ENCODE results near the gene KIF22.

Gene KIF22

GRCh38 chr16:29804020-29804419 is 13.5 kb downstream of the KIF22 start:
- no peak for DNase-seq (ENCODE audit: low read depth)

GRCh38 chr16:29804455-29805231 is 14.1 kb downstream of the KIF22 start:
- no peak for DNase-seq (ENCODE audit: low read depth)

GRCh38 chr16:29805232-29806098 is 14.9 kb downstream of the KIF22 start:
- peak; percentile 95 for DNase-seq (ENCODE audit: low read depth)

- peak; percentile 70 for DNase-seq (ENCODE audit: low read depth)
Measured at GRCh38 chr16:29806099-29806579, 15.6 kb downstream of the KIF22 start, which contains the start of gene MAZ. Gene MAZ, plus strand, starts transcription at chr16:29806529. Its CDS starts 173 bp downstream, at chr16:29806702.

- DNase-seq (ENCODE audit: low read depth), result no peak
Measured at GRCh38 chr16:29806641-29807425, 16.3 kb downstream of the KIF22 start.

- peak; percentile 82 for DNase-seq (ENCODE audit: low read depth)
Measured at GRCh38 chr16:29807426-29808218, 17.1 kb downstream of the KIF22 start.

- DNase-seq (ENCODE audit: low read depth), result no peak
Measured at GRCh38 chr16:29808219-29808900, 17.8 kb downstream of the KIF22 start.

GRCh38 chr16:29809031-29809747 is 18.6 kb downstream of the KIF22 start:
- no peak for DNase-seq (ENCODE audit: low read depth)

GRCh38 chr16:29809850-29810698 is 19.5 kb downstream of the KIF22 start:
- DNase-seq (ENCODE audit: low read depth), result no peak

- no peak for DNase-seq (ENCODE audit: low read depth)
Measured at GRCh38 chr16:29810699-29811169, 20.2 kb downstream of the KIF22 start.

- DNase-seq (ENCODE audit: low read depth), result peak; percentile 73
Measured at GRCh38 chr16:29811170-29811895, 20.8 kb downstream of the KIF22 start.

- no peak for DNase-seq (ENCODE audit: low read depth)
Measured at GRCh38 chr16:29811896-29812665, 21.5 kb downstream of the KIF22 start, which contains the start of gene PRRT2. Gene PRRT2, plus strand, starts transcription at chr16:29812193. Its CDS starts 862 bp downstream, at chr16:29813055.

- no peak for DNase-seq (ENCODE audit: low read depth)
Measured at GRCh38 chr16:29812754-29813643, 22.4 kb downstream of the KIF22 start.

- DNase-seq (ENCODE audit: low read depth), result no peak
Measured at GRCh38 chr16:29813644-29814562, 23.4 kb downstream of the KIF22 start.

- no peak for DNase-seq (ENCODE audit: low read depth)
Measured at GRCh38 chr16:29814592-29814991, 24.0 kb downstream of the KIF22 start.

All from stimulated activated CD8-positive, alpha-beta memory T cell treated with anti-CD3 and anti-CD28 coated beads, Interleukin-4, amount 100 ng/mL, for 24 hours (primary cell).